Measurements from ENCODE around the gene NEUROD2.

The NEUROD2 gene

GRCh38 chr17:39634384-39634871, 26.7 kb upstream of the NEUROD2 start:
- DNase-seq = no peak

- DNase-seq = no peak
These were observed 26.0 kb upstream of the NEUROD2 start for GRCh38 chr17:39633570-39634183.

GRCh38 chr17:39632153-39632941, 24.6 kb upstream of the NEUROD2 start:
- no peak for DNase-seq

GRCh38 chr17:39631403-39631802, 23.7 kb upstream of the NEUROD2 start:
- no peak for DNase-seq

- no peak for DNase-seq
These were observed 22.2 kb upstream of the NEUROD2 start for GRCh38 chr17:39629898-39630297.

- DNase-seq = no peak
These were observed 21.8 kb upstream of the NEUROD2 start for GRCh38 chr17:39629494-39629880.

GRCh38 chr17:39628655-39629493, 21.2 kb upstream of the NEUROD2 start:
- no peak for DNase-seq

- DNase-seq = no peak
These were observed 20.2 kb upstream of the NEUROD2 start for GRCh38 chr17:39627712-39628516.

- no peak for DNase-seq
These were observed 19.5 kb upstream of the NEUROD2 start for GRCh38 chr17:39627047-39627711.

GRCh38 chr17:39626171-39627046, 18.7 kb upstream of the NEUROD2 start, which contains the start of gene PPP1R1B:
Gene PPP1R1B, plus strand, starts transcription at chr17:39626952. Its CDS starts 441 bp downstream, at chr17:39627393.
- no peak for DNase-seq

- DNase-seq = no peak
These were observed 17.6 kb upstream of the NEUROD2 start for GRCh38 chr17:39625198-39625785.

GRCh38 chr17:39624313-39624712, 16.6 kb upstream of the NEUROD2 start:
- DNase-seq = no peak

GRCh38 chr17:39623356-39623950, 15.7 kb upstream of the NEUROD2 start:
- DNase-seq = peak; percentile 51

- no peak for DNase-seq
These were observed 14.8 kb upstream of the NEUROD2 start for GRCh38 chr17:39622380-39623006.

GRCh38 chr17:39621523-39622379, 14.0 kb upstream of the NEUROD2 start:
- DNase-seq = peak; percentile 18

GRCh38 chr17:39619786-39620101, 12.0 kb upstream of the NEUROD2 start:
- DNase-seq = no peak

GRCh38 chr17:39618956-39619785, 11.5 kb upstream of the NEUROD2 start:
- no peak for DNase-seq
